KOPT-K1 (cell line): ENCODE results near the gene PLD2.

Experiments
- H3K27ac ChIP-seq: fragments of 200-600 bp; sonication (generic); 2 replicates; pipeline ENCODE4 v1.5.1; 2016; ENCODE audit warnings: antibody characterized with exemption, mild to moderate bottlenecking, low read depth, low read length; ENCODE audit not compliant: poor library complexity, severe bottlenecking
- H3K36me3 ChIP-seq: fragments of 200-600 bp; sonication (generic); 2 replicates; pipeline ENCODE4 v1.5.1; 2017; ENCODE audit warnings: antibody characterized with exemption, mild to moderate bottlenecking, low read length, moderate library complexity; ENCODE audit not compliant: insufficient read depth
- H3K9me3 ChIP-seq: fragments of 200-600 bp; sonication (generic); 2 replicates; pipeline ENCODE4 v1.5.1; 2017; ENCODE audit warnings: antibody characterized with exemption, low read length, mild to moderate bottlenecking; ENCODE audit not compliant: insufficient read depth, poor library complexity, severe bottlenecking

The PLD2 gene, protein sequence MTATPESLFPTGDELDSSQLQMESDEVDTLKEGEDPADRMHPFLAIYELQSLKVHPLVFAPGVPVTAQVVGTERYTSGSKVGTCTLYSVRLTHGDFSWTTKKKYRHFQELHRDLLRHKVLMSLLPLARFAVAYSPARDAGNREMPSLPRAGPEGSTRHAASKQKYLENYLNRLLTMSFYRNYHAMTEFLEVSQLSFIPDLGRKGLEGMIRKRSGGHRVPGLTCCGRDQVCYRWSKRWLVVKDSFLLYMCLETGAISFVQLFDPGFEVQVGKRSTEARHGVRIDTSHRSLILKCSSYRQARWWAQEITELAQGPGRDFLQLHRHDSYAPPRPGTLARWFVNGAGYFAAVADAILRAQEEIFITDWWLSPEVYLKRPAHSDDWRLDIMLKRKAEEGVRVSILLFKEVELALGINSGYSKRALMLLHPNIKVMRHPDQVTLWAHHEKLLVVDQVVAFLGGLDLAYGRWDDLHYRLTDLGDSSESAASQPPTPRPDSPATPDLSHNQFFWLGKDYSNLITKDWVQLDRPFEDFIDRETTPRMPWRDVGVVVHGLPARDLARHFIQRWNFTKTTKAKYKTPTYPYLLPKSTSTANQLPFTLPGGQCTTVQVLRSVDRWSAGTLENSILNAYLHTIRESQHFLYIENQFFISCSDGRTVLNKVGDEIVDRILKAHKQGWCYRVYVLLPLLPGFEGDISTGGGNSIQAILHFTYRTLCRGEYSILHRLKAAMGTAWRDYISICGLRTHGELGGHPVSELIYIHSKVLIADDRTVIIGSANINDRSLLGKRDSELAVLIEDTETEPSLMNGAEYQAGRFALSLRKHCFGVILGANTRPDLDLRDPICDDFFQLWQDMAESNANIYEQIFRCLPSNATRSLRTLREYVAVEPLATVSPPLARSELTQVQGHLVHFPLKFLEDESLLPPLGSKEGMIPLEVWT

DNA sequence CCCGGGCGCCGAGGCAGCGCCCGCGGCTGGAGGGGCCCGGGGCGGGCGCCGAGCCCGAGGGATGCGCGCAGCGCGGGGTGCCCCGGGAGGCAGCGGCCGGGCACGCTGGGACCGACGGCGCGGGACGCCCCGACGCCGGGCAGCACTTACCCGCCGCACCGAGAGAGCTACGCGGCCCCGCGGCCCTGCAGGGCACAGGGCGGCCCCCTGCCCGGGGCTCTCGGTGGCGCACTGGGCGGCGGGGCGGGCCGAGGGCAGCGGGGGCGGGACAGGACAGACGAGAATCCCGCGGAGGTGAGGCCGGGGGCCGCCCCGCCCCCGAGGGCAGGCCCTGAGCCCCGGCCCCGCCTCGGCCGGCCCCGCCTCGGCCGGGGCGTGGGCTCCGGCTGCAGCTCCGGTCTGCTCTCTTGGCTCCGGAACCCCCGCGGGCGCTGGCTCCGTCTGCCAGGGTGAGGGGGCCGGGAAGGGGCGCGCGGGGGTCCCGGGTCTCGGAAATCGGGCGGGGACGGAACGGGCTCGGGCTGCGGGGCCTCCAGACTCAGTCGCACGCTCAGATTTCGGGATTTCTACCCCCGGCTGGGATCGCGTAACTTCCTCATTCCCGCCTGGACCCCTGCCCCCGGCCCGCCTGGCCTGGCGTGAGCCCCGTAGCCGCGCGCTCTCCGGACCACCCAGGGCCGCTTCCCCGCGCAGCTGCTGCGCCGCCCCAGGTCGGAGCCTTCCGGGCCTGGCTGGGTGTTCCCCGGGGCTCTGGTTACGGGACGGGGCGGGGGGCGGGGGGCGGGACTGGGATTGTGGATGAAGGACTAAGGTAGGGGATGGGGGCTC lies at the start of gene PLD2:
Gene PLD2 (plus strand): TSS at position 376 of the 828 bp plus-strand sequence. CDS start 621 bp downstream, outside the sequence.
- H3K27ac ChIP-seq = peak within 1 kb of the TSS; percentile 31
- no peaks in the 10 kb centered on the region for H3K9me3 ChIP-seq
- H3K36me3 ChIP-seq = no peaks in the 10 kb centered on the region

DNA sequence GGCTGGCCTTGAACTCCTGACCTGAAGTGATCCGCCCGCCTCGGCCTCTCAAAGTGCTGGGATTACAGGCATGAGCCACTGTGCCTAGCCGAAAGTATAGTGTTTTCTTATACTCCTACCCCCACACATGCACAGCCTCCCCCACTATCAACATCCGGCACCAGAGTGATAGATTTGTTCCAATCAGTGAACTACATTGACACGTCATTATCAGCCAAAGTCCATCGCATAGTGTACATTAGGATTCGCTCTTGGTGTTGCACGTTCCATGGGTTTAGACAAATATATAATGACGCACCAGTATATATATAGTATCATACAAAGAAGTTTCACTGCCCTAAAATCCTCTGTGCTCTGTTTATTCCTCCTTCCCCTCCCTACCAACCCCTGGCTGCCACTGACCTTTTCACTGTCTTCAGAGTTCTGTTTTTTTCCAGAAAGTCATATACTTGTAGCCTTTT lies 47.1 kb upstream of the PLD2 start:
- no peaks in the 10 kb centered on the region for H3K36me3 ChIP-seq
- H3K9me3 ChIP-seq = no peaks in the 10 kb centered on the region
- no peak overlapping the region for H3K27ac ChIP-seq

DNA sequence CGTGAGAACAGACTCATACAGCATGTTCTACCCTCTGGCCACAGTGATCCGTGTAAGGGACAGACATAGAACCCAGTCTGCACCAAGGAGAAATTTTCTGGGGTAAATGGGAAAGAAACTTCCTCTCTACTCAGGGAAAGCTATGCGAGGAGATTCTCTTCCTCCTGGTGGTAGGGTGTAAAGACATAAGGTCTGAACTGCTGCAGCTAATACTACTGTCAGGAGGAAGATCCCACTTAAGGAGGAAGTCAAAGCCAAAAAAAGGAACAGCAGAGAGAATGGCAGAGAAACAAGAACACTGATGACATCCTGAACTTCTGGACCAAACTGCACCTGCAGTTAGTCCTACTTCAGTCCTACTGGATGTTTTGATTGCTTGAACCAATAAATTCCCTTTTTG lies 42.4 kb upstream of the PLD2 start:
- no peaks in the 10 kb centered on the region for H3K9me3 ChIP-seq
- H3K36me3 ChIP-seq = no peaks in the 10 kb centered on the region
- H3K27ac ChIP-seq = no peak overlapping the region

DNA sequence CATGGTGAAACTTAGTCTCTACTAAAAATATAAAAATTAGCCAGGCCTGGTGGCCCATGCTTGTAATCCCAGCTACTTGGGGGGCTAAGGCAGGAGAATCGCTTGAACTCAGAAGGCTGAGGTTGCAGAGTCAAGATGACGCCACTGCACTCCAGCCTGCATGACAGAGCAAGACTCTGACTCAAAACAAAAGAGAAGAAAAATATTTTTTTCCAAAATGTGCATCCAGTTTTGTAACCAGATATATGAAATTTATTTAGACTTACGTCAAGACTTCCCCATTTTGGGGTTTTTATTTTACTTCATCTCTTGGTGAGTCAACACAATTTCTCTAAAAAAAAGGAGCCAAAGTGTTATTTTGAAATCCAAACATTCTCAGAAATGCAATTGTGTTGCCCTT lies 40.8 kb upstream of the PLD2 start:
- H3K27ac ChIP-seq = no peak overlapping the region

DNA sequence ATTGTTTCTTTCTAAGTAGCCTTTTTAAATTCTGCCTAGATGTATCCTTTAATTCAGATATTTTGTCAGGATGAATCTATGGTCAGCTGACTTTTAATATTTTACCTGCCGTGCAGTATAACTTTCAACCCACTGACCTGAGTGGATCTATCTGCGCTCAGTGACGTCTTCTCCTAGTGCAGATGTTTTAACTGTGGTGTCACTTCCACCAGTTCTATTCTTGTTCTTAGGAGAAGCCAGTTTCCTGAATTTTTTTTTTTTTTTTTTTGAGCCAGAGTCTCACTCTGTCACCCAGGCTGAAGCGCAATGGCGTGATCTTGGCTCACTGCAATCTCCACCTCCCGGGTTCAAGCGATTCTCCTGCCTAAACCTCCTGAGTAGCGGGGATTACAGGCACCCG lies 40.2 kb upstream of the PLD2 start:
- H3K27ac ChIP-seq = no peak overlapping the region
- H3K9me3 ChIP-seq = no peaks in the 10 kb centered on the region
- no peaks in the 10 kb centered on the region for H3K36me3 ChIP-seq

More for the DNA sequence above, 40.8 kb upstream of the PLD2 start:
- Histone ChIP-seq H3K9me3 (no peaks in the 10 kb centered on the region), H3K36me3 (no peaks in the 10 kb centered on the region)

DNA sequence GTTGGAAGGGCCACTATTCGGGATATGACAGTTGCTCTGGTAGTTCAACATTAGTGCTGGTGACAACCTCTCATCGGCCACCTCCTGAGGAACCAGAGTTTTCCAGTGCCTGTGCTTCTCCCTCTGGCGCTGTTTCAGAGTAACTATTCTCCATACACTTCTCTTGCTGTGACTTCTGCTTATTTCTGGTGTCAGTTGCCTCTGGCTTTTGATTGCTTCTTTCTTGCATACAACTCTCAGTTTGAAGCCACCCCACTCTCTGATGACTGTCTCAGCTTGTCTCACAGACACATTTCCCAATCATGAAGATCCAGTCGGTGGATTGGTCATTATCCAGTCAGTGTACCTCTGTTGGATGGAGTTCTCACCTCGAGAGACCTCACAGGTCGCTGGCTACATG lies 38.7 kb upstream of the PLD2 start:
- Histone ChIP-seq H3K9me3 (no peaks in the 10 kb centered on the region), H3K27ac (no peak overlapping the region), H3K36me3 (no peaks in the 10 kb centered on the region)

DNA sequence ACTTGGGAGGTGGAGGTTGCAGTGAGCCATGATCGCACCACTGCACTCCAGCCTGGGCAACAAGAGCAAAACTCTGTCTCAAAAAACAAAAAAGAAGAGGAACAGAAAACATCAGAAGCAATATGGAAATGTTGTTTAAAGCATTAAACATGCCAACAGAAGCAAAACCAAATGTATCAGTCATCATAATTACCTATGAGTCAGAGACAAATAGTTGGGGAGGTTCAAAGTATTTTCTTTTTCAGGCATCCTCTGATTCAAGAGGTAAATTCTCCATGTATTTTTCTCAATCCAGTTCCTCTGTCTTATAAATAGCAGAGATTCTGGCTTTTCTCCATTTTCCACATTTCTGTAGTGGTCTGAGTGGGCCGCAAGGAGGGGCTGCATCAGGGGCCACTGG lies 37.3 kb upstream of the PLD2 start:
- Histone ChIP-seq H3K9me3 (no peaks in the 10 kb centered on the region), H3K36me3 (no peaks in the 10 kb centered on the region), H3K27ac (no peak overlapping the region)

DNA sequence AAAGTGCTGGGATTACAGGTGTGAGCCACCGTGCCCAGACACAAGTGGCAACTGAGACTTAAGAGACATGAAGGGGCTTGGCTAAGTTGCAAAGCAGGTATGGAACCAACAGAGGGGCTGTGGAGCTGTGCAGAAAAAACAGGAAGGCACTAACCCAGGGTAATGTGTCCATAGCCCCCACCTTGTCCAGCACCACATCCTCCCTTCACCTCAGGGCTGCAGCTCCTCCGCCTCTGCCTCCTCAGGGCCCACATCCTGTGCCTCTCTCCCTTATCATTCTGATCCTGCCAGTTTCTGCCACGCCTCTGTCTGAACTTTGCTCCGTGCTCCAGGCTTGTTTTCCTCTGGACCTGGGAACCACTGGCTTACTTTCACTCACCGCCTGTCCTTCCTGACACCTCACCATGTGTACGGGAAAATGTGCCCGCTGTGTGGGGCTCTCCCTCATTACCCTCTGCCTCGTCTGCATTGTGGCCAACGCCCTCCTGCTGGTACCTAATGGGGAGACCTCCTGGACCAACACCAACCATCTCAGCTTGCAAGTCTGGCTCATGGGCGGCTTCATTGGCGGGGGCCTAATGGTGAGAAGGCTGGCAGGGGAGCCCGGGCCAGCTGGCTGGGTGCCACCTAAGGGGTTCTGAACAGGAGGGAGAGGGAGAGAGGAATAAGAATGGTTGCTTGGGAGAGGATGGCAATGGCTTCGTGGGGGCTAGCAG lies 35.3 kb upstream of the PLD2 start, which contains the start of gene TM4SF5:
Gene TM4SF5 (plus strand): TSS at position 368 of the 716 bp plus-strand sequence. CDS start 37 bp downstream, at position 405.
- H3K27ac ChIP-seq = no peak within 1 kb of the TSS
- H3K9me3 ChIP-seq = no peaks in the 10 kb centered on the region
- no peaks in the 10 kb centered on the region for H3K36me3 ChIP-seq

DNA sequence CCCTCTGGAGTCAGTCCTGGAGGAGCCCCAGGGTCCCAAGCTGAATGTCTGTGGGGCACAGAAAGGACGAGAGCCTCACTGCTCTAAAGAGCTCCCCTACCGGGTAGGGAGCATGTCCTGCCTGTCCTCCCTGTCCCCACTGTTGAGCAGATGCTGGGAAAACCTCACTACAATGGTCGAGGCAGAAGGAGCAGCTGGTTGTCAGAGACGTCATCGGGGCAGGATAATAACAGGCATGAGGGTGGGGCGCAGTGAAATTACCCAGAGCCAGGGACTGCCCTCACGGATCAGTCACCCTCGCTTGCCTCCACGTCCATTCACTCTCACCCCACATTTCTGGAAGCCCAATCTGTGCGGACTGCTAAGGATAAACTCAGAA lies 34.7 kb upstream of the PLD2 start:
- Histone ChIP-seq H3K9me3 (no peaks in the 10 kb centered on the region), H3K36me3 (no peaks in the 10 kb centered on the region), H3K27ac (no peak overlapping the region)

DNA sequence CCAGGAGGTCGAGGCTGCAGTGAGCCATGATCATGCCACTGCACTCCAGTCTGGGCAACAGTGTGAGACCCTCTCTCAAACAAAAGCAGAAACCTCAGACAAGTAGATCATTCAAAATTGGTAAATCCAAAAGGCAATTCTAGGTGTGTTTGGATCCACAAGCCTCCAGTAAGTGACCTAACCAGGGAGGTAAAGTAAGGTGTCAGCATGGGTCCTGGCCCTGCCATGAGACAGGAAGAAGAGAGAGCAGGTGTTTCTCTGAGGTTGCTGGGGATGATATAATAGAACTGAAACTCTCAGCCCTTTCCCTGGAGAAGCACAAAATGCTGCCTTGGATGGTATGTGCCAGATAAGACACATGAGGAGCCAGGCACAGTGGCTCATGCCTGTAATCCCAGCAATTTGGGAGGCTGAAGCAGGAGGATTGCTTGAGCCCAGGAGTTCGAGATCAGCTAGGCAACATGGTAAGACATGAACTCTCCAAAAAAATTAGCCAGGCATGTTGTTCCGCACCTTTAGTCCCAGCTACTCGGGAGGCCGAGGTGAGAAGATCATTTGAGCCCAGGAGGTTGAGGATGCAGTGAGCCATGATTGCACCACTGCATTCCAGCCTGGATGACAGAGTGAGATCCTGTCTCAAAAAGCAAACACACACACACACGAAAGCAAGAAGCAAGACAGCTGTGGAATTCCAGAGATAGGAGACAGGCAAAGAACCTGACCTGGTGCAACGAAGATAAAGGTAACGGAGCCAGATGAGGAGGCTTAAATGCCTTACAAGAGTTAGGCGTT lies 28.8 kb upstream of the PLD2 start:
- Histone ChIP-seq H3K36me3 (no peaks in the 10 kb centered on the region), H3K27ac (no peak overlapping the region), H3K9me3 (no peaks in the 10 kb centered on the region)

DNA sequence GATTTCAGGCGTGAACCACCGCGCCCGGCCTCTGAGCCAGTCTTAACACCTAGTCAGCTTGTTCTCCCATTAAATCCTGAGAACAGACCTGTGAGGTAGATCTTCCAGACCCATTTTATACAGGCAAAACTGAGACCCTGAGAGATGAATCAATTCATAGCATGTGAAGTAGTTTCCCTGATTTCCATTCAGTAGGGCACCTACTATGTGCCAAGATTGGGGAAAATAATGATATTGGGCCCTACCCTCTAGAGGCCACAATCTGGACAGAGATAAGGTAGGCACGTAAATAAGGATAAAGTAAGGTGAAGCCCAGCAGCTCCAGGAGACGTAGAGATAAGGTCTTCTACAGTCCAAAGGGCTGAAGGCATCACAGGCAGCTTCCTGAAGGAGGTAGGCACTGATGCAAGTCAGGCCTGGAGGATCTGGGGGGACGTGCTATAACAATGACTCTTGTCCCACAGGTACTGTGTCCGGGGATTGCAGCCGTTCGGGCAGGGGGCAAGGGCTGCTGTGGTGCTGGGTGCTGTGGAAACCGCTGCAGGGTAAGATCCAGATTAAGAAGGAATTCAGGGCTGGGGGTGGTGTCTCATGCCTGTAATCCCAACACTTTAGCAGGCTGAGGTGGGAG lies 26.5 kb upstream of the PLD2 start:
- H3K36me3 ChIP-seq = no peaks in the 10 kb centered on the region
- H3K27ac ChIP-seq = no peak overlapping the region
- H3K9me3 ChIP-seq = no peaks in the 10 kb centered on the region

DNA sequence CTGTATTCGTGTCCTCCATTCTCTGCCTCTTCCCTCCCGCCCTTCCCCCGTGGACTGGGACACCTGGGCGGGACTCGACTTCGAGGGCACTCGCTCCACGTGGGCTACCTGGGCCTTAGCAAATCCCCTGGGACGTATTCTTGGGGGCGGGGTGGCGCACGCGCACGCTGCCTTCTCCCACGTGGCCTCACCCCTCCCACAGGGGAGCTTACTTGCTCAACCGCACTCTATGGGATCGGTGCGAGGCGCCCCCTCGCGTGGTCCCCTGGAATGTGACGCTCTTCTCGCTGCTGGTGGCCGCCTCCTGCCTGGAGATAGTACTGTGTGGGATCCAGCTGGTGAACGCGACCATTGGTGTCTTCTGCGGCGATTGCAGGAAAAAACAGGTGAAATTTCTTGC lies 24.3 kb upstream of the PLD2 start:
- H3K9me3 ChIP-seq = no peaks in the 10 kb centered on the region
- no peaks in the 10 kb centered on the region for H3K36me3 ChIP-seq
- H3K27ac ChIP-seq = no peak overlapping the region
